ENCODE data around the gene MTERF2.

DNA sequence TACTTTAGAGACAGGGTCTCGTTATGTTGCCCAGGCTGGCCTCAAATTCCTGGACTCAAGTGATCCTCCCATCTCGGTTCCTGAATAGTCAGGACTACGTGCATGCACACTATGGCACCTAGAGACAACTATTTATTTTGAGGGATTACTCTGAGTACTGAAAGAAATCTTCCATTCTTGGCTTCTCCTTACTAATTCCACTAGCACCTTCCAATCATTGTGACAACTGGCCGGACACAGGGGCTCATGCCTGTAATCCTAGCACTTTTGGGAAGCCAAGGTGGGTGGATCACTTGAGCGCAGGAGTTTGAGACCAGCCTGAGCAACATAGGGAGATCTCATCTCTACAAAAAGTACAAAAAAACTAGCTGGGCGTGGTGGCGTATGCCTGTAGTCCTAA is 42.1 kb upstream of the MTERF2 start:
- TF ChIP-seq, protein P1, sequence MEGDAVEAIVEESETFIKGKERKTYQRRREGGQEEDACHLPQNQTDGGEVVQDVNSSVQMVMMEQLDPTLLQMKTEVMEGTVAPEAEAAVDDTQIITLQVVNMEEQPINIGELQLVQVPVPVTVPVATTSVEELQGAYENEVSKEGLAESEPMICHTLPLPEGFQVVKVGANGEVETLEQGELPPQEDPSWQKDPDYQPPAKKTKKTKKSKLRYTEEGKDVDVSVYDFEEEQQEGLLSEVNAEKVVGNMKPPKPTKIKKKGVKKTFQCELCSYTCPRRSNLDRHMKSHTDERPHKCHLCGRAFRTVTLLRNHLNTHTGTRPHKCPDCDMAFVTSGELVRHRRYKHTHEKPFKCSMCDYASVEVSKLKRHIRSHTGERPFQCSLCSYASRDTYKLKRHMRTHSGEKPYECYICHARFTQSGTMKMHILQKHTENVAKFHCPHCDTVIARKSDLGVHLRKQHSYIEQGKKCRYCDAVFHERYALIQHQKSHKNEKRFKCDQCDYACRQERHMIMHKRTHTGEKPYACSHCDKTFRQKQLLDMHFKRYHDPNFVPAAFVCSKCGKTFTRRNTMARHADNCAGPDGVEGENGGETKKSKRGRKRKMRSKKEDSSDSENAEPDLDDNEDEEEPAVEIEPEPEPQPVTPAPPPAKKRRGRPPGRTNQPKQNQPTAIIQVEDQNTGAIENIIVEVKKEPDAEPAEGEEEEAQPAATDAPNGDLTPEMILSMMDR (IDR thresholded peaks at IDR 0.05; ENCODE audit: extremely low read depth in 1 of 2, insufficient read depth in 1 of 2, low read depth in 1 of 2, low read length in 2 of 2): no peak
- TF ChIP-seq, protein P2, sequence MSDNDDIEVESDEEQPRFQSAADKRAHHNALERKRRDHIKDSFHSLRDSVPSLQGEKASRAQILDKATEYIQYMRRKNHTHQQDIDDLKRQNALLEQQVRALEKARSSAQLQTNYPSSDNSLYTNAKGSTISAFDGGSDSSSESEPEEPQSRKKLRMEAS (IDR thresholded peaks at IDR 0.05; ENCODE audit: insufficient read depth, insufficient read length): no peak
- TF ChIP-seq POLR2AphosphoS5 (IDR thresholded peaks at IDR 0.05; ENCODE audit: insufficient read depth, low read depth, low read length): no peak
- TF ChIP-seq POLR2A (IDR thresholded peaks at IDR 0.05; ENCODE audit: low read depth, low read length): no peak
- TF ChIP-seq EZH2 (IDR thresholded peaks at IDR 0.05; ENCODE audit: borderline replicate concordance, low read depth, low read length, severe bottlenecking): no peak
